Measurements from ENCODE around the gene MAP7.

DNA sequence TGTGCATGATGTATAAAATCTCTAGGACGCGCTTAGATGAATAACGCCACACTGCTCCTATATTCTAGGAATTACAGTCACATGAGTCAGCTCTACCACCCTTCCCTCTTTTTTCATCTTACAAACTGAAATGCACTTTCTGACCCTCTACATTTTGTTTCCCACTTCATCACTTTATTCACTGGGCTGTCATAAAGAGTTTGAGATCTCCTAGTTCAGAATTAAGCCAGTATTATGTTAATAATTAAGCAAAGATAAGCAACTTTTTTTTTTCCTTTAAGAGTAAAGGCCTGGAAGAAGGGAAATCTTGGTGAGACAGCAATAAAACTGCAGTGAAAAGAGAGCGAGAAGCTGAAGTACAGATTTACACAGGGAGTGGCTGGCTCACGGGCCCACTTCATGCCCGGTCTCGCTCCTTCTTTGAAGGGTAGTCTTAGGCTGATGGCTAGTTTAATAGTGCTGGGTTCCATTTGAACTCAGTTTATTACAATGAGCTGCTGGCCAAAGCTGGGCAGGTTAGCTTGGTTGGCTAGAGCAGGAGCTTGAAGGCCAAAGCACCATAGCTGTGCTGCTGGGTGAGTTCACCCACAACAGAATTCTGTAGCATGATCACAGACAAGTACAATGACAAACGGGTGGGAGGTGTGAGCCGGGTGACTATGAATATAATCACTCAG is 110.6 kb downstream of the MAP7 start:
- TF ChIP-seq EZH2 (IDR thresholded peaks at IDR 0.05; ENCODE audit: insufficient read depth, poor library complexity, severe bottlenecking), result no peak
- no peak for TF ChIP-seq EZH2phosphoT487 (IDR thresholded peaks at IDR 0.05; ENCODE audit: insufficient read depth, low read depth)

All from GM23248 (cell line).